ENCODE measurements around the gene MFN2.

DNA sequence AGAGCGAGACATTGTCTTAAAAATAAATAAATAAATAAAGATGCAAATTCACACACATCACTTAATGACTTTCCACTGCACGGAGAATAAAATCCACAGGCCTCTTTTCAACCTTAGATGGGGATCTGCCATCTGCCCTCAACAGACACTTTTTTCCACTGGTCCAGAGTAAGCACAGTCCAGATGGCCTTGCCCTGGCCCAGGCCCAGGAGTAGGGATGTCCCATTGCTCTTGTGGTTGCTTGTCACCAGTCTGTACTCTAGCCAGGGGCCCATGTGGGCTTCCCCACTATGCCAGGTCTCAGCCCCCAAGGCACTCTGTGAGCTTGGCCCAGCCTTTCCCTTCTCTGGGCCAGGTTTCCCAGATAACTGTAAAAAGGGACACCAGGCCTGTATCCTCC is 28.3 kb upstream of the MFN2 start:
- TF ChIP-seq, protein P1, sequence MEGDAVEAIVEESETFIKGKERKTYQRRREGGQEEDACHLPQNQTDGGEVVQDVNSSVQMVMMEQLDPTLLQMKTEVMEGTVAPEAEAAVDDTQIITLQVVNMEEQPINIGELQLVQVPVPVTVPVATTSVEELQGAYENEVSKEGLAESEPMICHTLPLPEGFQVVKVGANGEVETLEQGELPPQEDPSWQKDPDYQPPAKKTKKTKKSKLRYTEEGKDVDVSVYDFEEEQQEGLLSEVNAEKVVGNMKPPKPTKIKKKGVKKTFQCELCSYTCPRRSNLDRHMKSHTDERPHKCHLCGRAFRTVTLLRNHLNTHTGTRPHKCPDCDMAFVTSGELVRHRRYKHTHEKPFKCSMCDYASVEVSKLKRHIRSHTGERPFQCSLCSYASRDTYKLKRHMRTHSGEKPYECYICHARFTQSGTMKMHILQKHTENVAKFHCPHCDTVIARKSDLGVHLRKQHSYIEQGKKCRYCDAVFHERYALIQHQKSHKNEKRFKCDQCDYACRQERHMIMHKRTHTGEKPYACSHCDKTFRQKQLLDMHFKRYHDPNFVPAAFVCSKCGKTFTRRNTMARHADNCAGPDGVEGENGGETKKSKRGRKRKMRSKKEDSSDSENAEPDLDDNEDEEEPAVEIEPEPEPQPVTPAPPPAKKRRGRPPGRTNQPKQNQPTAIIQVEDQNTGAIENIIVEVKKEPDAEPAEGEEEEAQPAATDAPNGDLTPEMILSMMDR (IDR thresholded peaks at IDR 0.05; ENCODE audit: borderline replicate concordance, extremely low read depth, low read length, poor library complexity, severe bottlenecking) = no peak
- TF ChIP-seq EZH2 (IDR thresholded peaks at IDR 0.05; ENCODE audit: borderline replicate concordance, low read depth, low read length, severe bottlenecking) = no peak
